GM12878 (cell line): Measurements from ENCODE around the gene WNT5B.

Experiments
- ASH2L ChIP-seq: fragments of 300-600, 200-600 bp; sonication (generic); IDR thresholded peaks from 2 replicates; pipeline ENCODE4 v1.6.1; 2017; ENCODE audit warnings: low read depth, mild to moderate bottlenecking, borderline replicate concordance
- RAD21 ChIP-seq: IDR thresholded peaks from 2 replicates; pipeline ENCODE4 v1.6.1; 2011; ENCODE audit warnings: mild to moderate bottlenecking, low read depth, low read length, moderate library complexity; ENCODE audit not compliant: insufficient read depth
- YY1 ChIP-seq: IDR thresholded peaks from 2 replicates; pipeline ENCODE4 v1.6.1; 2011; ENCODE audit warnings: low read depth, mild to moderate bottlenecking, low read length
- TF ChIP-seq, protein P1 (sequence below): IDR thresholded peaks from 2 replicates; pipeline ENCODE4 v1.6.1; 2011; ENCODE audit warnings: low read depth, low read length, improper control_type of control experiment, borderline replicate concordance
- TF ChIP-seq, protein P2 (sequence below): IDR thresholded peaks from 2 replicates; pipeline ENCODE4 v1.6.1; 2011; ENCODE audit warnings: low read depth, mild to moderate bottlenecking, low read length, moderate library complexity, borderline replicate concordance; ENCODE audit errors: extremely low read depth

DNA sequence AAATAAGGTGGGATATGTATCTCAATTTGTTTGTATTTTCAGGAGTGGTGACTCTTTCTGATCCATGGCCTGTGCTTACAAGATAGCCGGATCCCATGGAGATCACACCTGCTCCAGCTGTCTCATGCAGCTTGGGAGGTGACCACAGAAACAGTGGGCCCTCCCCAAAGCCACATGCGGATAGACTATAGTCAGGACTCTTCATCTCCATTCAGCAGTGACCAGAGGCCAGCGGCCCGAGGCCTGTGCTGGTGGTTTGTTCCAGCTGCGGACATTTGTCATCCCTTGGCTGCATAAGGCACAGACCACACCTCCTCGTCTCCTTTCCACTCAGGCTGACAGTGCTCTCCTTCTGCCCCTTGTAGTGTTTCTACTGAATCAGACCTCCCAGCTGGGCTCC is 14.7 kb upstream of the WNT5B start:
- TF ChIP-seq YY1 (no peak), RAD21 (no peak), ASH2L (no peak)
- TF ChIP-seq, protein P1, sequence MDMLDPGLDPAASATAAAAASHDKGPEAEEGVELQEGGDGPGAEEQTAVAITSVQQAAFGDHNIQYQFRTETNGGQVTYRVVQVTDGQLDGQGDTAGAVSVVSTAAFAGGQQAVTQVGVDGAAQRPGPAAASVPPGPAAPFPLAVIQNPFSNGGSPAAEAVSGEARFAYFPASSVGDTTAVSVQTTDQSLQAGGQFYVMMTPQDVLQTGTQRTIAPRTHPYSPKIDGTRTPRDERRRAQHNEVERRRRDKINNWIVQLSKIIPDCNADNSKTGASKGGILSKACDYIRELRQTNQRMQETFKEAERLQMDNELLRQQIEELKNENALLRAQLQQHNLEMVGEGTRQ = no peak
- TF ChIP-seq, protein P2, sequence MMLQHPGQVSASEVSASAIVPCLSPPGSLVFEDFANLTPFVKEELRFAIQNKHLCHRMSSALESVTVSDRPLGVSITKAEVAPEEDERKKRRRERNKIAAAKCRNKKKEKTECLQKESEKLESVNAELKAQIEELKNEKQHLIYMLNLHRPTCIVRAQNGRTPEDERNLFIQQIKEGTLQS = no peak
